HG02840 (cell line): ENCODE results near the gene DEPDC4.

Experiments used
- ATAC-seq: cut with Tn5 transposase; IDR thresholded peaks from one replicate; pipeline ENCODE4 v1.9.1; 2021; ENCODE audit warnings: mild to moderate bottlenecking, moderate library complexity, moderate number of reproducible peaks; ENCODE audit not compliant: unreplicated experiment, low FRiP score

DEPDC4 gene

DNA sequence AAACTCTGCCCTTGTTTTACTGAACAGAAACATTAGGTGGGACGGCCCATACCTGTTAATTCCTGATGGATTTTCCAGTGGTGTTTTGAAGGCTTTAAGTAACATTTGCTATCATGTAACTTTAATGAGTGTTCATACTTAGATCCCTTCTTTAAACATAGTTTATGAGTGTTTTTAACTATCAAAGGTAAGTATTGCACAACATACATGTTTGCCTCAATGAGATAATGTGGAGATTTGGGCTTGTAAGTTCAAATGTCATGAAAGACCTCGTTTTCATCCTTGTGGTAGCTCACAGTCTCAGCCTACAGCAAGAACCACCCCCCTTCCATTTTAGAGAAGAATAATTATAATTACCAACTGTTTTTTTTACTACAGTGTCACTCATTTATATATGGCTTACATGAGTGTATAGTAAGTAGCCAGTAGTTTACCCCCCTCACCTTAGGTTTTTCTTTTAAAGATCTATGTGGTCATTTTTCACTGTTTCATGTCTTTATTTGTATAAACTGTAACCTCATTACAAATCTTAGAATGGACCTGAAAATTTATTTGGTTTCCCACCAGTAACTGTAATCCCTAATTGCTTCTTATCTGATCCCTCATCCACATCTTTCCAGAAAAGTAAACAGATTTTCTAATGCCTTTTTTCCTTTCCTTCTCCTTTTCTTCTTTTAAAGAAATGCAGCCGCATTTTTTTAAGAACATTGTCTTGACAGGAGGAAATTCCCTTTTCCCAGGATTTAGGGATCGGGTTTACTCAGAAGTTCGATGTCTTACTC is 47.4 kb downstream of the DEPDC4 start:
- no peak for ATAC-seq

- ATAC-seq: no peak
Observed at GRCh38 chr12:100216337-100216736, 50.5 kb downstream of the DEPDC4 start.

DNA sequence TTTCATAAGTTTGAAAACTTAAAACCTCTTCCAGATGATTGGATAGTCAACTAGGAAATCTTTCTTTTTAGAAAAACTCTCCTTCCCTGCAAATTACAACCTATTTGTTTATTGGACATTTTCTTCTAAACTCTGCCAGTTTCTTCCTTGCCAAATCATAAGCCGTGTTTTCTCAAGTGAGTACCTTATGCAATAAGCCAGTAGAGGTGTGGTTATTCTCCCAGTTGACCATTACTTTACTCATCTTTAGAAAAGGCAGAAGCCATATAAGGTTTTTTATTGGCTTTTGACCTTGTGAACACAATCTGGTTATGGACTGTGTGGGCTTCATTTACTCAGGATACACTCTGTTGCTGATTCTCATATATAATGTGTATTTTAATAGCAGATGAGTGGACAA is 51.7 kb downstream of the DEPDC4 start:
- no peak for ATAC-seq

- ATAC-seq: no peak
Observed at GRCh38 chr12:100214518-100214917, 52.4 kb downstream of the DEPDC4 start.

- no peak for ATAC-seq
Observed at GRCh38 chr12:100213016-100213891, 53.6 kb downstream of the DEPDC4 start.

- ATAC-seq: no peak
Observed at GRCh38 chr12:100211698-100212097, 55.2 kb downstream of the DEPDC4 start.

- ATAC-seq: no peak
Observed at GRCh38 chr12:100208834-100209233, 58.0 kb downstream of the DEPDC4 start.

DNA sequence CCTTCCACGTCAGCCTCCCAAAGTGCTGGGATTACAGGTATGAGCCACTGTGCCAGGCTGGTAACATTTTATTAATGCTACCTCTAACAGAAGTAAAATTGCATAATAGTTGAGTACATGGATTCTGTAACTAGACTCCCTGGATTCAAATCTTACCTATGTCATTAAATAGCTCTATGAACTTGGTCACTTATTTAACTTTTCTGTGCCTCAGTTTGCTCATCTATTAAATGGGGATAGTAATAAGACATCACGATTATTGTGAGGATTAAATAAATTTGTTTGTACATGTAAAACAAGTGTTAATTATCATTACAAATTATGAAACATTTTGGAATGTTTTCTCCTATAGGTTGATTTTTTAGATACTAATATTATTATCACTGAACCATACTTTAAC is 59.6 kb downstream of the DEPDC4 start:
- ATAC-seq: no peak

DNA sequence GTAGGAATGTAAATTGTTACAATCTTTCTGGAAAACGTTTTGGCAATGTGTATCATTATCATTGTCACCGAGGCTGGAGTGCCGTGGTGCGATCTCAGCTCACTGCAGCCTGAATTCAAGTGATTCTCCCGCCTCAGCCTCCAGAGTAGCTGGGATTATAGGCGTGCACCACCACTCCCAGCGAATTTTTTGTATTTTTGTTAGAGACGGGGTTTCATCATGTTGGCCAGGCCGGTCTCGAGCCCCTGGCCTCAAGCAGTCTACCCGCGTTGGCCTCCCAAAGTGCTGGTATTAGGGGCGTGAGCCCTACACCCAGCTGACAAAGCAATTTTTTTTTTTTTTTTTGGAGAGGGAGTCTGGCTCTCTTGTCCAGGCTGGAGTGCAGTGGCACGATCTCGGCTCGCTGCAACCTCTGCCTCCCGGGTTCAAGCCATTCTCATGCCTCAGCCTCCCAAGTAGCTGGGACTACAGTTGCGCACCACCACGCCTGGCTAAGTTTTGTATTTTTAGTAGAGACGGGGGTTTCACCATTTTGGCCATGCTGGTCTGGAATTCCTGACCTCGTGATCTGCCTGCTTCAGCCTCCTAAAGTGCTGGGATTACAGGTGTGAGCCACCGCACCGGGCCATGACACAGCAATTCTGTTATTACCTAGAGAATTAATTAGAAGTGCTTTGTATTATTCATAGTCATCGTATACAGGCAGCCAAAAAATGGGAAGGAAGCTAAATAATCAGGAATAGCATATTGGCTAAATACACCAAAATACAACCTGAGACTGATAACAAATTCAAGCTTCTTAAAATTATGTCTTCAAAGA is 65.1 kb downstream of the DEPDC4 start:
- no peak for ATAC-seq

DNA sequence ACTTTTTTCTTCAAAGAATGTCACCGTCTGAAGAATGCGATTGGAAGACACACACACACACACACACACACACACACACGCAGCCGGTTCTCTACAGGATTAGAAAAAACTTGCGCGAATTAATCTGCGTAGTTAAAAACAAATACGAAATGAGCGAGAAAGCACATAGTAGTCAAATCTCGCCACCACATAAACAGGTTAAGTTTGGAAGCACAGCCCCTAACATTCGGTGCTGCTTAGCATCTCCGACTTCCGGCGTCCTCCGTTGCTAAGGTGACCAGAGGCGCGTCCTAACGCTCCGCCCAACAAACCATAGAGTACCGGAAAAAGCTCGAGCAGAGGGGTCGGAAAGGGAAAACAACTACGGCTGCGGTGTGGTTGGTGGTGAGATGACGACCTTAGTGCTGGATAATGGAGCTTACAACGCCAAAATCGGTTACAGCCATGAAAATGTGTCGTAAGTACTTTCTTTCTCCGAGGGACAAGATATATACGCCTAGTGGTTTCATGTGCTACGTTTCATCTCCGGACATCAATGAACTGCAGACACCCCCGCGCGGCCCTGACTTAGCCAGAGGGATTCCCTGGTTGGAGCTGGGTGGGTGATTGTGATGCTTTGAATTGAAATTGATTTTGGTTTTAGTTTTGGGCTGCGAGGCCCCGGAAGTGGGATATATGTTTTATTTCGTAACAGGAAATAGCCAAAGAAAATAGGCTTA is 66.3 kb downstream of the DEPDC4 start, which contains the start of gene ACTR6:
ACTR6 (plus strand) TSS at position 353 of the 719 bp plus-strand sequence; CDS start at position 390, 37 bp downstream.
- ATAC-seq: peak; percentile 87

GRCh38 chr12:100199347-100200149 is 67.3 kb downstream of the DEPDC4 start:
- peak; percentile 76 for ATAC-seq

GRCh38 chr12:100199023-100199346 is 67.9 kb downstream of the DEPDC4 start:
- no peak for ATAC-seq

GRCh38 chr12:100197486-100197885 is 69.4 kb downstream of the DEPDC4 start:
- no peak for ATAC-seq

DNA sequence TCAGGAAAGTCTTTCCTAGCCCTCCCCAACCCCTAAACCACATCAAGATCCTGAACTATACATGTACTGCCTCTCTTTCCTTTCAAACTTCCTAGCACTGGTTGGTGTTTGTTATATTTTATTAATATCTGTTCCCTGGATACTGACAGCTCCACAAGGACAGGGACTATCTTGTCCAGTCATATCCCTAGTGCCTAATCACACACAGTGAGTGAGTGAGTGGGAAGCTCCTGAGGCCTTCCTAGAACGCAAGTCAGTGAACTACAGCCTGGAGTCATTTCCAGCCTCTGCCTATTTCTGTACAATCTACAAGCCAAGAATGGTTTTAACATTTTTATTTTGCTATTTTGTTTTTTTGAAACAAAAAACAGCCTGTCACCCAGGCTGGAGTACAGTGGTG is 73.8 kb downstream of the DEPDC4 start:
- no peak for ATAC-seq
